ENCODE results near the gene BMP7. TPM values are rescaled to one million over a fixed set of nuclear protein-coding genes. Genes with fewer than 3 reads are reported as not detected.
A peak's percentile ranks its signal among the peaks of the same experiment; 100 is the strongest.

Gene BMP7
- total and polyA plus RNA-seq, 2 of the 8 experiments (the other 6 are each of a cell fraction or from before 2014, with no cell fraction given) = 9.2 to 14.7 TPM

- no peaks in the 10 kb centered on the region for H3K36me3 ChIP-seq (ENCODE audit: control insufficient read depth in 2 of 4, insufficient read depth in 4 of 4, low read length in 3 of 4)
- no peaks in the 10 kb centered on the region for H3K9me3 ChIP-seq (ENCODE audit: insufficient read depth in 2 of 2, low read depth in 1 of 2, low read length in 1 of 2)
- no peaks in the 10 kb centered on the region for H3K79me2 ChIP-seq (ENCODE audit: control insufficient read depth in 1 of 2, insufficient read depth in 2 of 2, low read length in 2 of 2)
- no peak overlapping the region for H2BK20ac ChIP-seq (ENCODE audit: low read length)
- no peak overlapping the region for H3K14ac ChIP-seq (ENCODE audit: insufficient read length)
- H4K5ac ChIP-seq (ENCODE audit: insufficient read length, low read depth, low read length) = no peak overlapping the region
- H3K18ac ChIP-seq (ENCODE audit: extremely low read depth, low read length) = no peak overlapping the region
- no peak overlapping the region for H2BK120ac ChIP-seq (replicated peaks; ENCODE audit: low read depth, low read length)
- 81% methylated on average over 1 of the region's 1 CpG; no CpG with 5 or more reads in 1 of the 2 experiments for WGBS, 2 experiments (ENCODE audit: extremely low coverage in 1 of 2, insufficient coverage in 1 of 2, insufficient read length in 1 of 2, insufficient replicate concordance in 2 of 2, low coverage in 1 of 2, low lambda C conversion rate in 2 of 2, missing lambda C conversion rate in 1 of 2)
- H3K23ac ChIP-seq (ENCODE audit: insufficient read length) = no peak overlapping the region
- H3K4ac ChIP-seq (replicated peaks; ENCODE audit: insufficient read length, low read depth, low read length) = no peak overlapping the region
- H3K56ac ChIP-seq (replicated peaks; ENCODE audit: insufficient read length, low read depth, low read length) = no peak overlapping the region
- H4K91ac ChIP-seq (replicated peaks; ENCODE audit: insufficient read length, low read length) = no peak overlapping the region
- DNase-seq (ENCODE audit: low read depth in 1 of 2, low spot score in 2 of 2) (no peak), FAIRE-seq (no peak)
- H3K4me3 ChIP-seq (ENCODE audit: extremely low read depth in 1 of 4, insufficient read depth in 2 of 4, low read depth in 3 of 4, low read length in 4 of 4) = no peak overlapping the region
- H4K8ac ChIP-seq (ENCODE audit: extremely low read depth, insufficient read depth, low read length) = no peak overlapping the region
- no peak overlapping the region for H2BK15ac ChIP-seq (ENCODE audit: low read length)
- ChIA-PET POLR2A (ENCODE audit: partially characterized antibody) (no interaction called here), CTCF (ENCODE audit: partially characterized antibody) (interaction anchor here (1.1 to 2.2 kb wide), 4 partner anchors 11 to 128 kb away, joined by 3 to 6 read pairs (median 4); no protein-coding TSS in a partner anchor)
- no peak for TF ChIP-seq NRF1 (IDR thresholded peaks at IDR 0.05; ENCODE audit: low read depth, low read length)
- TF ChIP-seq KDM1A (IDR thresholded peaks at IDR 0.05; ENCODE audit: borderline replicate concordance, low read length) = 0 out of 2 replicates have a peak, but pooled peaks have one; percentile 17
- H3K79me1 ChIP-seq (ENCODE audit: low read depth, low read length) = no peaks in the 10 kb centered on the region
- peaks cover 2% of the 10 kb centered on the region; the same call in 1 of the 2 replicates for H3K23me2 ChIP-seq (ENCODE audit: low read depth, low read length)
- H2BK12ac ChIP-seq (ENCODE audit: low read depth, low read length) = no peak overlapping the region
- no peak overlapping the region for H2AFZ ChIP-seq (ENCODE audit: low read length)
- no peak overlapping the region for H2AK5ac ChIP-seq (ENCODE audit: low read depth, low read length)
- H3K27me3 ChIP-seq (replicated peaks in 1 of 4; ENCODE audit: control insufficient read depth in 3 of 4, extremely low read depth in 1 of 4, insufficient read depth in 3 of 4, low read length in 3 of 4) = 0 out of 7 replicates have a peak, but pooled peaks cover 0 to 2% (median 0%) of the 10 kb centered on the region in 4 experiments
- no peaks in the 10 kb centered on the region for H3K4me1 ChIP-seq (replicated peaks in 1 of 4; ENCODE audit: control insufficient read depth in 3 of 4, insufficient read depth in 4 of 4, low read length in 3 of 4)
- no peak overlapping the region for H2BK5ac ChIP-seq (ENCODE audit: low read depth, low read length)
- H3K9ac ChIP-seq (replicated peaks in 1 of 4; ENCODE audit: extremely low read depth in 1 of 4, low read depth in 3 of 4, low read length in 3 of 4) = no peak overlapping the region
- H3K4me2 ChIP-seq (ENCODE audit: insufficient read depth in 1 of 2, low read depth in 2 of 2, low read length in 2 of 2) = no peak overlapping the region
- no peaks in the 10 kb centered on the region for H4K20me1 ChIP-seq (replicated peaks in 1 of 2; ENCODE audit: control insufficient read depth in 1 of 2, insufficient read depth in 2 of 2, low read length in 2 of 2)
- H3K27ac ChIP-seq (ENCODE audit: low read depth, low read length) = no peak overlapping the region
Measured at GRCh38 chr20:57141492-57141891, 124.9 kb downstream of the BMP7 start.

All from H1 (cell line).